NCI-H82 treated with DMSO at 0.1 percent for 48 hours (cell line): ENCODE results near the gene PLEKHG3.

Experiments used
- DNase-seq: peaks from one replicate; lab custom pipeline; 2025; ENCODE audit not compliant: unreplicated experiment; lab: John Stamatoyannopoulos, UW

PLEKHG3 gene

GRCh38 chr14:64762044-64763034 is 58.1 kb downstream of the PLEKHG3 start:
- DNase-seq = peak; percentile 71

GRCh38 chr14:64763085-64763782 is 59.0 kb downstream of the PLEKHG3 start:
- DNase-seq = no peak

- DNase-seq = peak; percentile 21
Measured at GRCh38 chr14:64763801-64764621, 59.8 kb downstream of the PLEKHG3 start.

GRCh38 chr14:64764641-64765520 is 60.7 kb downstream of the PLEKHG3 start:
- peak; percentile 49 for DNase-seq

- DNase-seq = no peak
Measured at GRCh38 chr14:64765740-64766302, 61.6 kb downstream of the PLEKHG3 start.

GRCh38 chr14:64766430-64767151 is 62.4 kb downstream of the PLEKHG3 start:
- DNase-seq = no peak

- no peak for DNase-seq
Measured at GRCh38 chr14:64767215-64767964, 63.2 kb downstream of the PLEKHG3 start.

GRCh38 chr14:64768401-64769095 is 64.3 kb downstream of the PLEKHG3 start:
- DNase-seq = no peak

GRCh38 chr14:64769096-64770020 is 65.1 kb downstream of the PLEKHG3 start:
- no peak for DNase-seq

- no peak for DNase-seq
Measured at GRCh38 chr14:64770751-64771150, 66.5 kb downstream of the PLEKHG3 start.

GRCh38 chr14:64771161-64771560 is 66.9 kb downstream of the PLEKHG3 start:
- DNase-seq = no peak

GRCh38 chr14:64772397-64772950 is 68.2 kb downstream of the PLEKHG3 start:
- DNase-seq = no peak

GRCh38 chr14:64773046-64773445 is 68.8 kb downstream of the PLEKHG3 start:
- DNase-seq = no peak

GRCh38 chr14:64773577-64773976 is 69.4 kb downstream of the PLEKHG3 start:
- no peak for DNase-seq

- no peak for DNase-seq
Measured at GRCh38 chr14:64774272-64774671, 70.0 kb downstream of the PLEKHG3 start.

GRCh38 chr14:64775081-64775777 is 71.0 kb downstream of the PLEKHG3 start:
- DNase-seq = no peak
